Endodermal cell (in vitro differentiated cells): ENCODE results near the gene PLXDC1. TPM values are rescaled to one million over a fixed set of nuclear protein-coding genes. Genes with fewer than 3 reads are reported as not detected.

Source experiments
- DNase-seq: peaks from one replicate; pipeline ENCODE4 v3.0.0-alpha.2; 2017
- H3K27ac ChIP-seq: 2 replicates; pipeline ENCODE4 v1.5.1; 2013; ENCODE audit warnings: mild to moderate bottlenecking, low read depth, low read length, moderate library complexity
- H3K27me3 ChIP-seq: 2 replicates; pipeline ENCODE4 v1.6.1; 2013; ENCODE audit warnings: mild to moderate bottlenecking, low read length, moderate library complexity; ENCODE audit not compliant: insufficient read depth, control insufficient read depth, poor library complexity, severe bottlenecking
- H3K36me3 ChIP-seq: 2 replicates; pipeline ENCODE4 v1.7.0; 2013; ENCODE audit warnings: mild to moderate bottlenecking, low read length, moderate library complexity; ENCODE audit not compliant: control insufficient read depth, insufficient read depth
- H3K4me1 ChIP-seq: one replicate; pipeline ENCODE4 v1.7.0; 2013; ENCODE audit warnings: low read length; ENCODE audit not compliant: control insufficient read depth, insufficient read depth
- H3K4me3 ChIP-seq: 2 replicates; pipeline ENCODE4 v1.5.1; 2013; ENCODE audit warnings: mild to moderate bottlenecking, low read length, moderate library complexity
- H3K9ac ChIP-seq: 2 replicates; pipeline ENCODE4 v1.6.1; 2013; ENCODE audit warnings: mild to moderate bottlenecking, low read length, moderate library complexity; ENCODE audit not compliant: poor library complexity, severe bottlenecking; ENCODE audit errors: extremely low read depth
- H3K9me3 ChIP-seq: 2 replicates; pipeline ENCODE4 v1.6.1; 2013; ENCODE audit warnings: mild to moderate bottlenecking, low read length, moderate library complexity; ENCODE audit not compliant: control insufficient read depth
- H3K27ac Mint-ChIP-seq: 2 replicates; pipeline ENCODE4 v1.8.0; 2020; ENCODE audit warnings: mixed read lengths
- H3K27me3 Mint-ChIP-seq: 2 replicates; pipeline ENCODE4 v1.8.0; 2021; ENCODE audit warnings: mild to moderate bottlenecking, mixed read lengths; ENCODE audit not compliant: insufficient read depth
- H3K36me3 Mint-ChIP-seq: 2 replicates; pipeline ENCODE4 v1.8.0; 2020; ENCODE audit warnings: low read depth, mixed read lengths
- H3K4me1 Mint-ChIP-seq: 2 replicates; pipeline ENCODE4 v1.8.0; 2020; ENCODE audit warnings: mixed read lengths
- H3K4me3 Mint-ChIP-seq: 2 replicates; pipeline ENCODE4 v1.8.0; 2020; ENCODE audit warnings: mild to moderate bottlenecking, moderate library complexity, mixed read lengths
- H3K9me3 Mint-ChIP-seq: 2 replicates; pipeline ENCODE4 v1.8.0; 2020; ENCODE audit warnings: mild to moderate bottlenecking, mixed read lengths
- CTCF ChIP-seq: fragments of 200-600 bp; sonication (generic); conservative IDR thresholded peaks from 2 replicates; pipeline ENCODE4 v1.5.0; 2021; ENCODE audit warnings: antibody characterized with exemption, mild to moderate bottlenecking
- WGBS, 2 experiments: methylation state at CpG; one replicate each; pipeline versions ENCODE4 v1.1.5 to v1.1.7; 2013; ENCODE audit warnings: missing lambda C conversion rate in 2 of 2, mixed read lengths in 1 of 2; ENCODE audit not compliant: insufficient coverage in 1 of 2, insufficient read length in 1 of 2; 5-methylcytosine and 5-hydroxymethylcytosine counted together
- total RNA-seq, 2 donors: library from RNA; stranded (reverse); fragmentation: NEBNext Ultra II Directional in 1 of 2; extraction: Animal tissue kit (Norgen Biotek cat#: 25700) in 1 of 2; gene quantifications; 2 replicates in 1 of 2; 3 replicates in 1 of 2; pipeline ENCODE4 v1.2.1, GENCODE V29; 2021

PLXDC1 gene
- total RNA-seq, 2 donors from 2014 or later: 9.0 TPM

- no peak overlapping the region for H3K4me3 ChIP-seq
- H3K27me3 ChIP-seq: no peaks in the 10 kb centered on the region
- no peak overlapping the region for H3K9ac ChIP-seq
- 93 to 94% methylated on average over 8 to 10 of the region's 11 CpGs for WGBS, 2 experiments
- H3K27ac ChIP-seq: no peak overlapping the region
- no peaks in the 10 kb centered on the region for H3K4me1 ChIP-seq
- Mint-ChIP-seq H3K27me3 (peaks cover 1% of the 10 kb centered on the region), H3K36me3 (no peaks in the 10 kb centered on the region), H3K4me1 (no peaks in the 10 kb centered on the region), H3K4me3 (no peak overlapping the region), H3K9me3 (peaks cover 3% of the 10 kb centered on the region), H3K27ac (no peak overlapping the region)
- DNase-seq: no peak
- H3K9me3 ChIP-seq: peaks cover 5% of the 10 kb centered on the region
- no peaks in the 10 kb centered on the region for H3K36me3 ChIP-seq
- TF ChIP-seq CTCF: no peak
Observed at GRCh38 chr17:39141915-39142664, 9.3 kb downstream of the PLXDC1 start.

GRCh38 chr17:39141294-39141693 lies 10.1 kb downstream of the PLXDC1 start:
- Histone ChIP-seq H3K27me3 (no peaks in the 10 kb centered on the region), H3K9ac (no peak overlapping the region), H3K4me1 (no peaks in the 10 kb centered on the region), H3K9me3 (peaks cover 5% of the 10 kb centered on the region), H3K36me3 (no peaks in the 10 kb centered on the region), H3K27ac (no peak overlapping the region), H3K4me3 (no peak overlapping the region)
- Mint-ChIP-seq H3K4me1 (no peaks in the 10 kb centered on the region), H3K9me3 (peaks cover 3% of the 10 kb centered on the region), H3K27ac (no peak overlapping the region), H3K36me3 (no peaks in the 10 kb centered on the region), H3K4me3 (no peak overlapping the region), H3K27me3 (peaks cover 1% of the 10 kb centered on the region)
- no peak for TF ChIP-seq CTCF
- WGBS, 2 experiments: 88 to 97% methylated on average over 3 of the region's 5 CpGs
- DNase-seq: no peak

- Mint-ChIP-seq H3K36me3 (no peaks in the 10 kb centered on the region), H3K27ac (no peak overlapping the region), H3K9me3 (peaks cover 3% of the 10 kb centered on the region), H3K4me1 (no peaks in the 10 kb centered on the region), H3K4me3 (no peak overlapping the region), H3K27me3 (no peaks in the 10 kb centered on the region)
- H3K4me1 ChIP-seq: no peaks in the 10 kb centered on the region
- H3K9me3 ChIP-seq: peaks cover 5% of the 10 kb centered on the region
- no peak for TF ChIP-seq CTCF
- no peak overlapping the region for H3K27ac ChIP-seq
- 91 to 92% methylated on average over 2 to 9 of the region's 9 CpGs for WGBS, 2 experiments
- no peaks in the 10 kb centered on the region for H3K36me3 ChIP-seq
- no peak overlapping the region for H3K9ac ChIP-seq
- H3K27me3 ChIP-seq: no peaks in the 10 kb centered on the region
- H3K4me3 ChIP-seq: no peak overlapping the region
- DNase-seq: no peak
Observed at GRCh38 chr17:39139561-39139960, 11.9 kb downstream of the PLXDC1 start.
